H1 (cell line): ENCODE results near the gene PPP1R1B. TPM values are rescaled to one million over a fixed set of nuclear protein-coding genes. Genes with fewer than 3 reads are reported as not detected.

Source experiments
- CBX5 ChIP-seq: fragments of 300-800, 300-1000 bp; sonication (generic); IDR thresholded peaks from 2 replicates; pipeline ENCODE4 v1.7.1; 2016; ENCODE audit warnings: antibody characterized with exemption, low read length, low read depth
- CREB1 ChIP-seq: IDR thresholded peaks from 2 replicates; pipeline ENCODE4 v1.6.1; 2012; ENCODE audit warnings: inconsistent platforms
- EP300 ChIP-seq, 2 experiments: IDR thresholded peaks; 1 replicate in 1 of 2; 2 replicates in 1 of 2; pipeline ENCODE4 v1.6.1; 2011 to 2012; ENCODE audit warnings: low read depth in 2 of 2, low read length in 2 of 2, mild to moderate bottlenecking in 2 of 2, borderline replicate concordance in 1 of 2, inconsistent platforms in 1 of 2, moderate library complexity in 1 of 2
- FOSL1 ChIP-seq: IDR thresholded peaks from 2 replicates; pipeline ENCODE4 v1.6.1; 2011; ENCODE audit warnings: mild to moderate bottlenecking, low read depth, low read length, moderate library complexity; ENCODE audit not compliant: insufficient read depth
- GABPA ChIP-seq: IDR thresholded peaks from 2 replicates; pipeline ENCODE4 v1.6.1; 2011; ENCODE audit warnings: mild to moderate bottlenecking, low read length, moderate library complexity, borderline replicate concordance; ENCODE audit not compliant: insufficient read depth
- MAFK ChIP-seq: IDR thresholded peaks from 2 replicates; pipeline ENCODE4 v1.6.1; 2012; ENCODE audit warnings: low read depth, mild to moderate bottlenecking, improper control_type of control experiment, low read length
- NRF1 ChIP-seq: IDR thresholded peaks from 2 replicates; pipeline ENCODE4 v1.6.1; 2011; ENCODE audit warnings: mild to moderate bottlenecking, low read depth, low read length, improper control_type of control experiment
- RBBP5 ChIP-seq: IDR thresholded peaks from 2 replicates; pipeline ENCODE4 v1.7.1; 2012; ENCODE audit warnings: low read depth, mild to moderate bottlenecking, inconsistent platforms, low read length, moderate library complexity, borderline replicate concordance
- RXRA ChIP-seq: IDR thresholded peaks from 2 replicates; pipeline ENCODE4 v1.6.1; 2011; ENCODE audit warnings: low read depth, mild to moderate bottlenecking, low read length, moderate library complexity; ENCODE audit not compliant: insufficient read depth
- SIRT6 ChIP-seq: IDR thresholded peaks from one replicate; pipeline ENCODE4 v1.7.1; 2012; ENCODE audit warnings: low read length, inconsistent platforms
- SP4 ChIP-seq: IDR thresholded peaks from 2 replicates; pipeline ENCODE4 v1.6.1; 2012; ENCODE audit warnings: low read length, inconsistent platforms
- SRF ChIP-seq: IDR thresholded peaks from 2 replicates; pipeline ENCODE4 v1.6.1; 2011; ENCODE audit warnings: mild to moderate bottlenecking, low read depth, low read length, moderate library complexity
- SUZ12 ChIP-seq: fragments of 200-600 bp; sonication (generic); IDR thresholded peaks from 2 replicates; pipeline ENCODE4 v1.6.1; 2012; ENCODE audit warnings: mild to moderate bottlenecking, inconsistent platforms, low read length, moderate library complexity, mixed read lengths
- TAF7 ChIP-seq: optimal IDR thresholded peaks from 2 replicates; pipeline ENCODE3; 2011; ENCODE audit warnings: low read depth, mild to moderate bottlenecking, inconsistent platforms, low read length, moderate library complexity, borderline replicate concordance
- TCF12 ChIP-seq: IDR thresholded peaks from 2 replicates; pipeline ENCODE4 v1.6.1; 2011; ENCODE audit warnings: low read depth, mild to moderate bottlenecking, low read length
- ZNF274 ChIP-seq: IDR thresholded peaks from 2 replicates; pipeline ENCODE4 v1.7.0; 2012; ENCODE audit warnings: low read length, borderline replicate concordance; ENCODE audit errors: extremely low read depth
- polyA plus RNA-seq, 7 experiments: library from polyadenylated mRNA; depleted of rRNA in 3 of 7; stranded (reverse) in 5 of 7; unstranded in 2 of 7; fragments of >200 nt in 5 of 7; fragments of 200-250 nt in 2 of 7; gene quantifications; 1 replicate in 5 of 7; 2 replicates in 1 of 7; 4 replicates in 1 of 7; pipeline versions ENCODE4 v1.2.1 to v1.2.3, GENCODE V29; 2011 to 2013; ENCODE audit warnings: missing spikeins in 2 of 7, mixed read lengths in 2 of 7
- total RNA-seq: library from RNA; stranded (reverse); fragmentation: NEBNext Ultra II Directional; extraction: Animal tissue kit (Norgen Biotek cat#: 25700); gene quantifications from 2 replicates; pipeline ENCODE4 v1.2.1, GENCODE V29; 2021
- TF ChIP-seq, protein P1 (sequence below), 3 experiments: IDR thresholded peaks; 1 replicate in 2 of 3; 2 replicates in 1 of 3; pipeline versions ENCODE4 v1.5.1 to v1.6.1; 2011; ENCODE audit warnings: low read length in 3 of 3, mild to moderate bottlenecking in 3 of 3, inconsistent platforms in 2 of 3, low read depth in 1 of 3, moderate library complexity in 1 of 3; ENCODE audit not compliant: insufficient read depth in 1 of 3; ENCODE audit errors: control extremely low read depth in 1 of 3
- TF ChIP-seq, protein P2 (sequence below): IDR thresholded peaks from 2 replicates; pipeline ENCODE4 v1.6.1; 2012; ENCODE audit warnings: inconsistent platforms
- TF ChIP-seq, protein P3 (sequence below): IDR thresholded peaks from 2 replicates; pipeline ENCODE4 v1.6.1; 2011; ENCODE audit warnings: low read depth, mild to moderate bottlenecking, low read length; ENCODE audit not compliant: insufficient read depth

PPP1R1B gene
- total and polyA plus RNA-seq, 2 of the 8 experiments (the other 6 are each of a cell fraction or from before 2014, with no cell fraction given): 10.7 to 22.3 TPM

DNA sequence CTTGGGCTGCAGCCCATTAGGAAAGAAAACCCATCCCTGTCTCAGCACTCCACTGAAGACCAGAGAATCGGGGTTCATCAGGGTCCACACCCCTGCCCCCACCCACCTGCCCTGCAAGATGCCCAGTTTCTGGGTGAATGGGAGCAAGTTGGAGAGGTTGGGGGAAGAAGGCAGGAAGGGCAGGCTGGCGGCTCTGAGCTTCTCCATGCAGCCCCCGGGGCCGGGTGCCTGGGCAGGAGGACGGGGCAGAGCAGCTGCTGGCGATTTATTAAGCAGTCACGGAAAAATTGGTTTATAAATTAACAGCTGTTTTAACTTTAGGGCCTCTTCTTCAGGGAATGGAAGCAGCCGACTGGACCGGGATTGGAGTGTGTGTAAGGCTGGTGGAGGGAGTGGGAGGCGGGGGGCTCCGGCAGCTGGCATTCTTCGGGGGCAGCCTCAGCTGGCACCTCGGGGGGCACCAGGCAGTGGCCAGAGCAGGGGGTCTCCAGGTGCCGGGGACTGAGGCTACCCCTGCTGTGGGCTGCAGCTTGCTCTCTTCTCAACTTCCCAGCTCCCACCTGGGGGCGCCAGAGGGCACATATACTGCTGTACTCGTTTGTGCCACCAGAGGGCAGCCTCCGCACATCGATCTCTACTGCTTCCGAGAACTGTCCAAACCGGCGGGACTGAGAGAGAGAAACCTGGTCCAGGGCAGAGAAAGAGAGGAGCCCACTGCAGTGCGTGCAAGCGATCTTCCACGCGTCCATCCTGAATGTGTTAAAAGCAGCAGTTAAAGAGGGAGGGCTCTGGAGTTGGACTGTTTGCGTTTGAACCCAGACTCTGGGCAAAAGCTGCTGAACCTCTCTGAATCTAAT is 5.0 kb upstream of the PPP1R1B start (continued):
- TF ChIP-seq GABPA (peak; percentile 45; the same call in 1 of the 2 replicates), ZNF274 (no peak), RBBP5 (no peak), EP300 (IDR thresholded peaks at IDR 0.05; ENCODE audit: borderline replicate concordance in 1 of 2, low read depth in 2 of 2, low read length in 2 of 2) (peak in 1 of 2 experiments; percentile 49; a peak in 1 of 3 replicates), TAF7 (peak; percentile 64), TCF12 (0 out of 2 replicates have a peak, but pooled peaks have one; percentile 52), NRF1 (no peak), FOSL1 (no peak), CREB1 (peak; percentile 44; the same call in 1 of the 2 replicates), CBX5 (no peak), SRF (0 out of 2 replicates have a peak, but pooled peaks have one; percentile 17), SUZ12 (no peak), MAFK (no peak), RXRA (no peak), SIRT6 (no peak), SP4 (peak; percentile 52; the same call in 1 of the 2 replicates)
- TF ChIP-seq, protein P1, sequence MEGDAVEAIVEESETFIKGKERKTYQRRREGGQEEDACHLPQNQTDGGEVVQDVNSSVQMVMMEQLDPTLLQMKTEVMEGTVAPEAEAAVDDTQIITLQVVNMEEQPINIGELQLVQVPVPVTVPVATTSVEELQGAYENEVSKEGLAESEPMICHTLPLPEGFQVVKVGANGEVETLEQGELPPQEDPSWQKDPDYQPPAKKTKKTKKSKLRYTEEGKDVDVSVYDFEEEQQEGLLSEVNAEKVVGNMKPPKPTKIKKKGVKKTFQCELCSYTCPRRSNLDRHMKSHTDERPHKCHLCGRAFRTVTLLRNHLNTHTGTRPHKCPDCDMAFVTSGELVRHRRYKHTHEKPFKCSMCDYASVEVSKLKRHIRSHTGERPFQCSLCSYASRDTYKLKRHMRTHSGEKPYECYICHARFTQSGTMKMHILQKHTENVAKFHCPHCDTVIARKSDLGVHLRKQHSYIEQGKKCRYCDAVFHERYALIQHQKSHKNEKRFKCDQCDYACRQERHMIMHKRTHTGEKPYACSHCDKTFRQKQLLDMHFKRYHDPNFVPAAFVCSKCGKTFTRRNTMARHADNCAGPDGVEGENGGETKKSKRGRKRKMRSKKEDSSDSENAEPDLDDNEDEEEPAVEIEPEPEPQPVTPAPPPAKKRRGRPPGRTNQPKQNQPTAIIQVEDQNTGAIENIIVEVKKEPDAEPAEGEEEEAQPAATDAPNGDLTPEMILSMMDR (IDR thresholded peaks at IDR 0.05; ENCODE audit: control extremely low read depth in 1 of 3, insufficient read depth in 1 of 3, low read depth in 1 of 3, low read length in 3 of 3): peak; percentile 100
- TF ChIP-seq, protein P2, sequence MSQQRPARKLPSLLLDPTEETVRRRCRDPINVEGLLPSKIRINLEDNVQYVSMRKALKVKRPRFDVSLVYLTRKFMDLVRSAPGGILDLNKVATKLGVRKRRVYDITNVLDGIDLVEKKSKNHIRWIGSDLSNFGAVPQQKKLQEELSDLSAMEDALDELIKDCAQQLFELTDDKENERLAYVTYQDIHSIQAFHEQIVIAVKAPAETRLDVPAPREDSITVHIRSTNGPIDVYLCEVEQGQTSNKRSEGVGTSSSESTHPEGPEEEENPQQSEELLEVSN: 0 out of 2 replicates have a peak, but pooled peaks have one; percentile 20
- TF ChIP-seq, protein P3, sequence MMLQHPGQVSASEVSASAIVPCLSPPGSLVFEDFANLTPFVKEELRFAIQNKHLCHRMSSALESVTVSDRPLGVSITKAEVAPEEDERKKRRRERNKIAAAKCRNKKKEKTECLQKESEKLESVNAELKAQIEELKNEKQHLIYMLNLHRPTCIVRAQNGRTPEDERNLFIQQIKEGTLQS: peak; percentile 86; the same call in 1 of the 2 replicates
